Fibroblast of mammary gland (primary cell): ENCODE data around the gene METTL23.

Experiments used
- DNase-seq: peaks from one replicate; pipeline ENCODE4 v3.0.0-alpha.2; 2010; ENCODE audit warnings: low read depth
- H3K4me3 ChIP-seq: 2 replicates; pipeline ENCODE4 v1.5.1; 2011; ENCODE audit warnings: low read depth, mild to moderate bottlenecking, low read length, moderate library complexity; ENCODE audit not compliant: control insufficient read depth
- CTCF ChIP-seq: conservative IDR thresholded peaks from 2 replicates; pipeline ENCODE4 v1.5.1; 2011; ENCODE audit warnings: low read depth, low read length, inconsistent platforms; ENCODE audit not compliant: control insufficient read depth, insufficient read depth

Gene METTL23

GRCh38 chr17:76683011-76683755 lies 43.5 kb upstream of the METTL23 start:
- peak; percentile 15 for TF ChIP-seq CTCF
- no peak overlapping the region for H3K4me3 ChIP-seq
- peak; percentile 32 for DNase-seq

GRCh38 chr17:76683921-76684745 lies 42.5 kb upstream of the METTL23 start:
- DNase-seq = no peak
- no peak overlapping the region for H3K4me3 ChIP-seq
- TF ChIP-seq CTCF = no peak

GRCh38 chr17:76684756-76685155 lies 41.9 kb upstream of the METTL23 start:
- DNase-seq = no peak
- no peak for TF ChIP-seq CTCF
- H3K4me3 ChIP-seq = no peak overlapping the region

GRCh38 chr17:76685366-76685765 lies 41.3 kb upstream of the METTL23 start:
- no peak overlapping the region for H3K4me3 ChIP-seq

GRCh38 chr17:76685846-76686245 lies 40.8 kb upstream of the METTL23 start:
- DNase-seq = no peak
- TF ChIP-seq CTCF = no peak
- H3K4me3 ChIP-seq = no peak overlapping the region

More at GRCh38 chr17:76685366-76685765, 41.3 kb upstream of the METTL23 start:
- no peak for TF ChIP-seq CTCF
- DNase-seq = no peak

GRCh38 chr17:76686538-76687297 lies 39.9 kb upstream of the METTL23 start:
- H3K4me3 ChIP-seq = no peak overlapping the region
- DNase-seq = no peak
- no peak for TF ChIP-seq CTCF
